T-helper 1 cell treated with Interleukin-12 subunit alpha and Interleukin-12 subunit beta and Interleukin-4 antibody, amounts not matched to agents 30 μg/mL and 1 μg/mL, for 36 hours (primary cell): ENCODE data around the gene PRR7.
A peak's percentile ranks its signal among the peaks of the same experiment; 100 is the strongest.

Experiments
- H3K27ac Mint-ChIP-seq: one replicate; pipeline ENCODE4 v1.8.0; 2021; ENCODE audit warnings: mild to moderate bottlenecking, mixed read lengths
- H3K27me3 Mint-ChIP-seq: one replicate; pipeline ENCODE4 v1.8.0; 2021; ENCODE audit warnings: low read depth, mixed read lengths
- H3K36me3 Mint-ChIP-seq: one replicate; pipeline ENCODE4 v1.8.0; 2021; ENCODE audit warnings: low read depth, mixed read lengths
- H3K4me1 Mint-ChIP-seq: one replicate; pipeline ENCODE4 v1.8.0; 2021; ENCODE audit warnings: low read depth, mixed read lengths
- H3K4me3 Mint-ChIP-seq: one replicate; pipeline ENCODE4 v1.8.0; 2021; ENCODE audit warnings: mild to moderate bottlenecking, moderate library complexity, mixed read lengths
- H3K9me3 Mint-ChIP-seq: one replicate; pipeline ENCODE4 v1.8.0; 2021; ENCODE audit warnings: mixed read lengths

The PRR7 gene

DNA sequence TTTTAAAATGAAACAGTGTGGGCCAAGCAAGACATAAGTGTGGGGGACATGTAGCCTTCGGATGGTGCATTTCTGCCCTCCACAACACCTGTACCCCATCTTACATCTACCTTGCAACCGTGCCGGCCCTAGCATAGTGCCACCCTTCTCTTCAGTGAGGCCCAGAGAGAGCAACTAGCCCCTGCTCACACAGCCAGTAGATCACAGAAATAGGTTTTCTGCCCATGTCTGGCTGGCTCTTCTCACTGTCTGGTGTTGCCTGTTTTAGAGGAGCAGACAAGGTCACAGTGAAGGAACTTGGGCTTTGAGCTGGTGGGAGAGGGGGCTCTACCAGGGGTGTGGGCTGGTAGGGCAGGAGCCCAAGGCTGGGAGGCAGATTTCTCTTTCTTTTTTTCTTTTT lies 39.6 kb downstream of the PRR7 start:
- Mint-ChIP-seq H3K4me1 (no peaks in the 10 kb centered on the region), H3K36me3 (peaks cover 7% of the 10 kb centered on the region), H3K27me3 (no peaks in the 10 kb centered on the region), H3K27ac (no peak overlapping the region), H3K9me3 (no peaks in the 10 kb centered on the region), H3K4me3 (no peak overlapping the region)

DNA sequence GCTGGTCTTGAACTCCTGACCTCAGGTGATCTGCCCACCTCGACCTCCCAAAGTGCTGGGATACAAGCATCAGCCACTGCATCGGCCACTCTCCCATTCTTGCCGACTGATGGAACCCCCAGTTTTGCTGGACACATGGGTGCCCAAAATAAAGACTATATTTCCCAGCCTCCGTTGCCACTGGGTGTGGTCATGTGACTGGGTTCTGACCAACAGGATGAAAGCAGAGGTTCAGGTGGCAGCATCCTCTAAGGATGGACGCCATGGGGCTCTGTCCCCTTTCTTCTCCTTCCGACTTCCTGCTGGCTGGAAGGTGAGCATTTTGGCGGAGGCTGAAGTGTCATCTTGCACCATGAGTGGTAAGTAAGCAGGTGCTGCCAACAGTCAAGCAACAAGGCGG lies 40.5 kb downstream of the PRR7 start:
- Mint-ChIP-seq H3K9me3 (no peaks in the 10 kb centered on the region), H3K27ac (no peak overlapping the region), H3K4me1 (no peaks in the 10 kb centered on the region), H3K27me3 (no peaks in the 10 kb centered on the region), H3K36me3 (peaks cover 8% of the 10 kb centered on the region), H3K4me3 (no peak overlapping the region)

DNA sequence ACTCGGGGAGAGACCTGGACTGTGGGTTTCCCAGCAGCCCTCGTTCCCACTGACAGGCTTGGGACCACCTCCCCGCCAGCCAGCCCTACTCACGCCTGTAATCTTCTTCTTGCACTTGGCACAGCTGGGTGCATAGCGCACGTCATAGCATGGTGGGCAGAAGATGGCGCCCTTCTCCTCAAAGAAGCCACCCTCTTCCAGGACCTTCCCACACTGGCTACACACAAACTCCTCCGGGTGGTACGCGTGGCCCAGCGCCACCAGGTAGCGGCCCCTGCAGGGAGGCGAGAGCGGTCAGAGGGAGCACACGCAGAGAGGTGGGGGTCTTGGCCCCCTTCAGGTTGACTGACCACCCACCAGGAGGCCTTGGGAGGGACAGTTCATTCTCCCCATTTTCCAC lies 41.4 kb downstream of the PRR7 start:
- no peak overlapping the region for H3K27ac Mint-ChIP-seq
- no peaks in the 10 kb centered on the region for H3K27me3 Mint-ChIP-seq
- no peak overlapping the region for H3K4me3 Mint-ChIP-seq
- H3K4me1 Mint-ChIP-seq = no peaks in the 10 kb centered on the region
- no peaks in the 10 kb centered on the region for H3K9me3 Mint-ChIP-seq
- H3K36me3 Mint-ChIP-seq = peaks cover 8% of the 10 kb centered on the region

DNA sequence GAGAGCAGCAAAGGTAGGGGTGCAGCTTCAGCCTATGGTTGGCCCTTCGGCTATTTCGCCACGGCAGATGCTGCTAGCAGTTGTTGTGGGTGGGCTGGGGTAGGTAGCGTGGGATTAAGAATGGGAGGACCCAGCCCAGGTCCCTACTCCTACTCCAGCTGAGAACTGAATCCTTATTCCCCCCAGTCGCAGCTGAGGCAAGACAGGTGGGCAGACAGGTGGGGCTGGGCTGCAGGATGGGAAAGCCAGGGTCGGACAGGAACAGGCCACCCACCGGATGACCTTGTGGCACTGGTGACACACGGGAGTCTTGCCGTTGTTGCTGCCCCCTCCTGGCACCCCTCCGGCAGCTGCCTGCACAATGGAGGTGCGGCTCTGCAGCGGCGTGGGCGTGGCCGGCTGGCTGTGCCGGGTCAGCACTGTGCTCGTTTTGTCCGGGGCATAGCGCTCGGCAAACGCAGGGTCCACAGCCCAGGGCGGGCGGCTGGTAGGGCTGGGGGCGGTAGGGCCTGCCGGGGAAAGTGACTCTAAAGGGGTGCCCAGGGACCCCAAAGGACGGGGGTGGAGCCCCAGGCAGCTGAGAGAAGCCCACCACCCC lies 42.6 kb downstream of the PRR7 start:
- Mint-ChIP-seq H3K27me3 (no peaks in the 10 kb centered on the region), H3K4me3 (no peak overlapping the region), H3K36me3 (peaks cover 8% of the 10 kb centered on the region), H3K27ac (no peak overlapping the region), H3K9me3 (no peaks in the 10 kb centered on the region), H3K4me1 (peaks cover 5% of the 10 kb centered on the region)

DNA sequence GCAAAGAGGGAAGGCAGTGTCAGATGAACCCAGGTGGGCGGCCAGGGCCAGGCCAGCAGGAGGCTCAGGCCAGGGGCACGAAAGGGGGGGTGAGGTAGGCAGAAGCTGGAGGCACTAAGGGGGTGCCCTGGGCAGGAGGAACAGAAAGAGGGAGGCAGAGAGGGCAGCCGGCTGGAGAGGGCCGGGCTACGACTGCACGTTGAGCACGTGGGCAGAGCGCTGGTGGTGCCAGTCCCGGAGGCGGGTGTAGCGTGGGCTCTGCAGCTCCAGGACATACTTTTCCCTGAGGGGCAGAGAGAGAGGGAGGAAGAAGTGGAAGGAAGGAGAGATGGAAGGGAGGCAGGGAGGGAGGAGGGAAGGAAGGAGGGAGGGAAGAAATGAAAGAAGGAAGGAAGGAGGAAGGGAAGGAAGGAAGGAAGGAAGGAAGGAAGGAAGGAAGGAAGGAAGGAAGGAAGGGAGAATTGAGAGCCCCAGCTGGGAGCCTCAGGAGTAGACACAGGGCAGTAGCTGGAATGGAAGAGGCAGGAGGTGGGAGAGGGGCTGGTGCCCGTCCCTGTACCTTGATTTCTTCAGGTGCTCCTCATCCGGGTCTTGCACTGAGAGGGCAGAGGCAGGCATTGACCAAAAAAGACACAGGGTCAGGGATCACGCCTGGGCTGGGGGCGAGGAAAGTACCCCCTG lies 43.8 kb downstream of the PRR7 start:
- no peaks in the 10 kb centered on the region for H3K27me3 Mint-ChIP-seq
- peaks cover 8% of the 10 kb centered on the region for H3K4me1 Mint-ChIP-seq
- H3K36me3 Mint-ChIP-seq = peaks cover 8% of the 10 kb centered on the region
- H3K4me3 Mint-ChIP-seq = no peak overlapping the region
- no peak overlapping the region for H3K27ac Mint-ChIP-seq
- H3K9me3 Mint-ChIP-seq = no peaks in the 10 kb centered on the region

DNA sequence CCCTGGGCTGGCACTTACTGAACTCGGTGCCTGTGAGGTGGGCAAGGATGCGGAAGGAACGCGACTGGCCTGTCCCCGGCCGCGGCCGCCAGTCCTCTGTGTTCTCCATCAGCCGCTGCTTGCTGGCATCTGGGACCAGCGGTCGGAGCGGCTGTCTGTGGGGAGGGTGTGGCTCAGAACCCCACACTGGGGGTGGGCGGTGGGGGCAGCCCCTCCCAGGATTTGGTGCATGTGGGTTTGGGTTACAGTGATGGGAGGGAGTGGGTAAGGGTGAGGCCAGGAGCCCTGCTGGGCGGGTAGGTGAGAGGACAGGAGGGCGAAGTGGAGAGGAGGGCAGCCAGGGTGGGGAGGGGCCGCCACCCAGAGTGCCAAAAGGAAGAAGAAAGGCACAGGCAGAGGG lies 44.4 kb downstream of the PRR7 start:
- Mint-ChIP-seq H3K9me3 (no peaks in the 10 kb centered on the region), H3K36me3 (peaks cover 8% of the 10 kb centered on the region), H3K4me3 (no peak overlapping the region)

DNA sequence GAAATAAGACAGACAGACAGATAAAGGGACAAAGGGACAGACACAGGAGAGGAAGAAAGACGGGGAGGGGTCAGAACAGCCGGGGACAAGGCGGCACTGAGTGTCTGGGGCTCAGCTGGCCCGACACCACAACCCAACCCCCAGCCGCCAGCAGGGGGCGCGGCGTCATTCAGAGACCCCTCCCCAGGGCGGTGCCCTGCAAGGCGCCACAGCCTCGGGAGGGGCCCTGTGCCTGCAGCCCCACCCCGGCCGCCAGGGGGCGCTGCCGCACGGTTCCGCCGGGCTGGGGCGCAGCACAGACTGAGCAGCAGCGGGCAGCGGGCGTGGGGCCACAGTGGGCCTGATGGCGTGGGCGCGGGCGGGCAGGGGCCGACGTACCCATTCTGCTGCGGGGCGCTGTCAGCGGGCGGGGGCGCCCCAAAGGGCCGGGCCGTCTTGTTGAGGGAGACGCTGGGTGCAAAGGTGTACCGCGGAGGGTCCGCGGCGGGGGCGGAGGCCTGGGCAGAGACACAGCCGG lies 44.9 kb downstream of the PRR7 start:
- Mint-ChIP-seq H3K27me3 (no peaks in the 10 kb centered on the region), H3K9me3 (no peaks in the 10 kb centered on the region), H3K36me3 (peaks cover 8% of the 10 kb centered on the region), H3K4me3 (no peak overlapping the region), H3K27ac (no peak overlapping the region), H3K4me1 (peaks cover 14% of the 10 kb centered on the region)

More for the DNA sequence above, 44.4 kb downstream of the PRR7 start:
- H3K27ac Mint-ChIP-seq = no peak overlapping the region
- H3K27me3 Mint-ChIP-seq = no peaks in the 10 kb centered on the region
- peaks cover 10% of the 10 kb centered on the region for H3K4me1 Mint-ChIP-seq

DNA sequence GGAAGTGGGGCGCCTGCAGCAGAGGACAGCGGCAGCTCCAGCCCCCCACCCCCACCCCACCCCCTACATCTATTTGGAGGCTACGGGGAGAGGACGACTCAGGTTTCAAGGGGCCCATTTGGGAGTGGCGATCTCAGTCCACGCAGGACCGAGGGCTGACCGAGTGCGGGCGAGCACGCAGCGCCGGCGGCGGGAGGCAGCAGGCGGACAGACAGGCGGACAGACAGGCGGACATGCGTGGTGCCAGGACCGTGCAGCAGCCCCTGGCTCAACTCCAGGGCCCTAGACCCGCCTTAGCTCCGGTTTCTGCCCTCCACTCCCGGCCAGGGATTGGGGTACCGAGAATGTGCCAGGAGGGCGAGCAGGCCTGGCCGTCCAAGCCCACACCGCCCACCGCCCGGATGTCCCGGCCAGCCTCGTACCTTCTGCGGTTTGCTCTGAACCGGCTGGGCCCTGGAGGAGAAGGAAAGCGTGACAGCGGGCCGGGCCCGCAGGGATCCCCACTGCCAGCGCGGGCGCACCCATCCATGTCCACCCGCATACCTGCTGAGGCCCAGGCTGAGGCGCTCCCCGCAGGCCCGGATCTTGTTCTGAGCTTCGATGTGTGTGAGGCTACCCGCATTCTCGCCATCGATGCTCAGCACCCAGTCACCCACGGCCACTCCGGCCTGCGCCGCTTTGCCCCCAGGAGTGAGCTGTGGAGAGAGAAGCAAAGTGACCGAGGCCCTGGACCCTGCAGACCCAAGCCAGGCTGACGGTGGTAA lies 45.6 kb downstream of the PRR7 start:
- no peaks in the 10 kb centered on the region for H3K27me3 Mint-ChIP-seq
- H3K4me3 Mint-ChIP-seq = no peak overlapping the region
- no peaks in the 10 kb centered on the region for H3K9me3 Mint-ChIP-seq
- H3K27ac Mint-ChIP-seq = no peak overlapping the region
- H3K36me3 Mint-ChIP-seq = peaks cover 8% of the 10 kb centered on the region
- peaks cover 14% of the 10 kb centered on the region for H3K4me1 Mint-ChIP-seq

DNA sequence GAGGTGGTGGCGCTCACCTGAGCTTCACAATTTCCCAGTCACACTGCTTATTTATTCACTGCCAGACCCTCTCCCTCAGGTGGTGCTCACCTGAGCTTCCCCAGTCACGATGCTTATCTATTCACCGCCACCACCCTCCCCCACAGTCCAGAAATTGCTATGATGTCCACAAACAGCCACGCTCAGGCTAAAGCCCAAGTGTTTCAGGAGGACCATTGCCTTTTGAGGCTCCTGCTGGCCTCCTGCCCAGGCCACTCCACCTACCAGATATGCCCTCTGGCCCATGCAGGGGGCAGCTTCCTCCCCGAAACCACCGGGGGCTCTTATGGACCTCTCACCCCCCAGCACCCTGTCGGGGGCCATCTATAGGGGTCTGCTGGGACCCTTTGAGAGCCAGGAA lies 46.2 kb downstream of the PRR7 start:
- H3K4me3 Mint-ChIP-seq = no peak overlapping the region
- H3K27ac Mint-ChIP-seq = no peak overlapping the region
- H3K27me3 Mint-ChIP-seq = peaks cover 2% of the 10 kb centered on the region

DNA sequence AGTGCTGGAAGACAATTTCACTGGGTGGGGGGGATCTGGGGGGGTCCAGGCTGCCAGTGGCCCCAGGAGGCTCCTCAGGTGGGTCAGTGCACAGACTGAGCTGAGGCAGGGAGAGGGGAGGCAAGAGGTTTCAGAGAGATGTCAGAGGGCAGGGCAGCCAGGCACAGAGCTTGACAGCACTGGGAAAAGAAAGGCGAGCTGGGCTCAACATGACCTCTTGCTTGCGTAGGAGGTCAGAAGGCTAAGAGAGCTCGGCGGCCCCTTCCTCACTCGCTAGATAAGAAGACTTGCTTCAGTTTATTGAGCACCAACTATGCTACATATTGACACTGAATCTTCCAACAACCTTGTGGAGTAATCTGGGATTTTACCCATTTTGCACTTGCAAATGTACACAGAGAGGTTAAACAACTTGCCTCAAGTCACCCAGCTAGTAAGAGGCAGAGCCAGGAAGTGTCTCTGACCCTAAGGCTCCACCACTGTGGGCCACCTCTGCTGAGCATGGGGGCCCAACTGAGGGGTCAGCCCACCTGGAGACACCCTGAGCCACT lies 47.3 kb downstream of the PRR7 start:
- H3K36me3 Mint-ChIP-seq = peaks cover 7% of the 10 kb centered on the region
- H3K27ac Mint-ChIP-seq = peak overlapping the region; percentile 77
- peaks cover 24% of the 10 kb centered on the region for H3K4me1 Mint-ChIP-seq
- H3K27me3 Mint-ChIP-seq = peaks cover 13% of the 10 kb centered on the region
- no peaks in the 10 kb centered on the region for H3K9me3 Mint-ChIP-seq
- no peak overlapping the region for H3K4me3 Mint-ChIP-seq

More for the DNA sequence above, 46.2 kb downstream of the PRR7 start:
- H3K36me3 Mint-ChIP-seq = peaks cover 8% of the 10 kb centered on the region
- H3K9me3 Mint-ChIP-seq = no peaks in the 10 kb centered on the region
- H3K4me1 Mint-ChIP-seq = peaks cover 16% of the 10 kb centered on the region

DNA sequence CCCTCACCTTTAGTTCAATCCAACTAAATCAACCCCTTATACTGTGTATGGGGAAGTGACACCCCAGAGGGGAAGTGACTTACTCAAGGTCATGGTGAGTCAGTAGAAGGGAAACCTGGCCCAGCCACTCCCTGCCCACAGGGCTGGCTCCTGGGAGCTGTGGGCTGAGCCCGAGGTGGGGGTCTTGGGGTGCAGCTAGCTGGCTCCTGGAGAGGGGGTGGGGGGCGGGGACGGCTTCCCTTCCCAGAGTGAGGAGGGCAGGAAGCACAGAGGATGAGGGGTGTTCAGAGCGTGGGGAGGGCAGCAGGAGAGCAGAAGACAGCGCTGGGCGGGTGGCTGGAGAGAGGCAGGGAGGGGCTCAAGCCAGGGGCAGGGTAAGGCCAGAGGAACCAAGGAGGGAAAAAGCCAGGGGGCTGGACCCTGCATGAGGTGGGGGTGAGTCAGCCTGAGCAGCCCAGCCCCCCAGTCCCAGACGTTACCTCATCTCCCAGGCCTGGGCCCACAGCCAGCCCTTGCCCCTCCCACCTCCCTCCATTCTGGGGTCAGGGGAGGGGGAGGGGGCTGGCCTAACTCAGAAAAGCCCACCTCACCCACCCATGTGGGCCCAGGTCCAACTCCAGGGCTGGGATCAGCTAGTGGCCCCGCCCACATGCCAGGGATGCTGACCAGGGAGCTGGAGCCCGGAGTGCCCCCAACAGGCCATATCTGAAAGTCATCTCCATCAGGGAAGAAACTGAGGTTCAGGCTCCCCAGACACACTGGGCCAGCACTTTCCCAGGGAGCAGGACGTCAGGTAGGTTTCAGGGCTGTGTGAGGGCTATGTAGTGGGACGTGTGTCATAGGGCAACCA lies 48.0 kb downstream of the PRR7 start:
- Mint-ChIP-seq H3K36me3 (peaks cover 7% of the 10 kb centered on the region), H3K27ac (peak overlapping the region; percentile 77), H3K4me3 (no peak overlapping the region), H3K9me3 (no peaks in the 10 kb centered on the region), H3K4me1 (peaks cover 25% of the 10 kb centered on the region), H3K27me3 (peaks cover 17% of the 10 kb centered on the region)

DNA sequence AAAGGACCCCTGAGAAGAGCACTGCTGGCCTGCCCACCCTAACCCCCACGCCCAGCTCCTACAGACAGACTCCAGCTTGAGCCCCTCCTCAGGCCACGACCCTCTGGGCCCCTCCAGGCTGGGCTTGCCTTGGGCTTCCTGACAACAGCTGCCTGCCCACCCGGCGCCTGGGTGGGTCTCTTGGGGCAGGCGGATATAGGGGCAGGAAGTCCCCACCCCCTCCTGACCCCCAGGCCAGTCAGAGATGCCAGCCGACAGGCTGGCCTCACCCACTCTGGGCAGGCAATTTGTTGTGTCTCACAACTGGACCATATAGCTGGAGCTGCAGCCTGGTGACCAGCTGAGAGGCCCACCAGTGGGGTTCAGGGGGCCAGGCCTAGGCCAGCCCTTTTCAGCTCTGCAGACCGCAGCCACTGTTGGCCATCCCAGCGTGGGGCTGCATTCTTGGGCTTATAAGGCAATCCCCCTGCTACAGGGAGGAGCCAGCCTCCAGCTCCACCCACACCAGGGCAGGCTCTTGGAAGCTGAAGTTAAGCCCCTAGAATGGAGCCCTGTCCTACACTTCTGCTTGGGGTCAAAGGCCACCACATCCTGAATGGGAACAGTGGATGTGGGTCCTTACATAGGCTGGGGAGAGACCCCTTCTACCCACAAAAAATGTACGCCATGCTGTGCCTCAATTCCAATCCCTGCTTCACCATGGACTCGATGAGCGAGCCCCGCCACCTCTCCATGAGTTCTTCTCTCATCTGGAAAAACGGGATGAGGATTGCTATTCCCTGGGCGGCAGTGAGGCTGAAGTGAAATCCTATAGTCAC lies 48.8 kb downstream of the PRR7 start:
- Mint-ChIP-seq H3K36me3 (peaks cover 4% of the 10 kb centered on the region), H3K27me3 (peaks cover 22% of the 10 kb centered on the region), H3K4me1 (peaks cover 25% of the 10 kb centered on the region), H3K9me3 (no peaks in the 10 kb centered on the region), H3K27ac (no peak overlapping the region), H3K4me3 (peak overlapping the region; percentile 76)

DNA sequence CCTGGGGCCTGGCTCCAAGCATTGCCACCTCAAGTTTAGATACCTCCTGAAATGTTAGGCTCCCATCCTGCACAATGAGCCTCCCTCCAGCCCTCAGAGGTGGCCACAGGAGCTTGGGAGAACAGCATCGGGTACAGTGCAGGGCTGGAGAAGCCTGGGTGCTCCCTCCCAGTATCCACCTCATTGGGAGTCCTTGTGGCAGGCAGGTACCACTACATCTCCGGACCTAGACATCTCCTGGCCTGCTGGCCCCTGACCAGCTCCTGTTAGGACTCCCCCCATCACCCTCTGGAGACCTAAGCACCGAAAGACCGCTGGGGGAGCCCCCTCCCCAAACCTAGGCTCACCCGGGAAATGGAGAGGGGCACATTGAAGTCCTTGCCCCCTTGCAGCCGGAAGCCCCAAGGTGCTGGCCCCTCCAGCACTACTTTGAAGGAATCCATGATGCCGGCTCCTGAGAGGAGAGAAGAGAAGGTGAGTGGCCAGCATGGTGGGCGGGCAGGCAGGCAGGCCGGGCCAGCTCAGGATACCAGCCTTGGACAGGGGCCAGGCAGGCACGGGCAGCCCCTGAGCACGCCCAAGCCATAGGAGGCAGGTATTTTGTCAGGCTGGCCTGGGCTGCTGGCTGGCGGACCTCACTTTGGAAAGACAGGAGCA lies 49.6 kb downstream of the PRR7 start:
- Mint-ChIP-seq H3K36me3 (peaks cover 4% of the 10 kb centered on the region), H3K27me3 (peaks cover 24% of the 10 kb centered on the region), H3K9me3 (no peaks in the 10 kb centered on the region), H3K27ac (peak overlapping the region; percentile 72), H3K4me3 (peak overlapping the region; percentile 76), H3K4me1 (peaks cover 27% of the 10 kb centered on the region)
